Right atrium auricular region (tissue), 2 donors: Measurements from ENCODE around the gene ZNF584. TPM values are rescaled to one million over a fixed set of nuclear protein-coding genes. Genes with fewer than 3 reads are reported as not detected.
A peak's percentile ranks its signal among the peaks of the same experiment; 100 is the strongest.

Experiments used
- DNase-seq: peaks from one replicate; pipeline ENCODE4 v3.0.0-alpha.2; 2019; ENCODE audit warnings: low spot score
- H3K27ac ChIP-seq, 2 donors: fragments of 200-600 bp; sonication (generic); 1 replicate in 1 of 2; 2 replicates in 1 of 2; pipeline ENCODE4 v1.5.1; 2016 to 2019
- H3K27me3 ChIP-seq, 2 donors: fragments of 200-600 bp; sonication (generic); one replicate each; pipeline versions ENCODE4 v1.5.1 to v1.6.0; 2017 to 2019
- H3K36me3 ChIP-seq: fragments of 200-600 bp; sonication (generic); one replicate; pipeline ENCODE4 v1.5.1; 2016
- H3K4me1 ChIP-seq, 2 donors: fragments of 200-600 bp; sonication (generic); one replicate each; pipeline versions ENCODE4 v1.5.1 to v1.6.0; 2017 to 2019
- H3K4me3 ChIP-seq, 2 donors: fragments of 200-600 bp; sonication (generic); 1 replicate in 1 of 2; 2 replicates in 1 of 2; pipeline ENCODE4 v1.5.1; 2017 to 2019; ENCODE audit warnings: mild to moderate bottlenecking in 1 of 2, moderate library complexity in 1 of 2
- H3K9me3 ChIP-seq, 2 donors: fragments of 200-600 bp; sonication (generic); one replicate each; pipeline ENCODE4 v1.5.1; 2019
- total RNA-seq, 2 donors: library from RNA; depleted of rRNA; stranded (reverse); fragments of >200 nt; gene quantifications; one replicate each; pipeline ENCODE4 v1.1.0, GENCODE V29; 2016
- TF ChIP-seq, protein P1 (sequence below), 2 donors: fragments of 200-600 bp; sonication (generic); IDR thresholded peaks; one replicate each; pipeline ENCODE4 v1.5.1; 2019; ENCODE audit warnings: antibody characterized with exemption in 2 of 2

Gene ZNF584
- total RNA-seq, 2 donors from 2014 or later = 17.4 to 18.5 TPM

GRCh38 chr19:58407658-58408151, 744 bp upstream of the ZNF584 start:
- TF ChIP-seq, protein P1, sequence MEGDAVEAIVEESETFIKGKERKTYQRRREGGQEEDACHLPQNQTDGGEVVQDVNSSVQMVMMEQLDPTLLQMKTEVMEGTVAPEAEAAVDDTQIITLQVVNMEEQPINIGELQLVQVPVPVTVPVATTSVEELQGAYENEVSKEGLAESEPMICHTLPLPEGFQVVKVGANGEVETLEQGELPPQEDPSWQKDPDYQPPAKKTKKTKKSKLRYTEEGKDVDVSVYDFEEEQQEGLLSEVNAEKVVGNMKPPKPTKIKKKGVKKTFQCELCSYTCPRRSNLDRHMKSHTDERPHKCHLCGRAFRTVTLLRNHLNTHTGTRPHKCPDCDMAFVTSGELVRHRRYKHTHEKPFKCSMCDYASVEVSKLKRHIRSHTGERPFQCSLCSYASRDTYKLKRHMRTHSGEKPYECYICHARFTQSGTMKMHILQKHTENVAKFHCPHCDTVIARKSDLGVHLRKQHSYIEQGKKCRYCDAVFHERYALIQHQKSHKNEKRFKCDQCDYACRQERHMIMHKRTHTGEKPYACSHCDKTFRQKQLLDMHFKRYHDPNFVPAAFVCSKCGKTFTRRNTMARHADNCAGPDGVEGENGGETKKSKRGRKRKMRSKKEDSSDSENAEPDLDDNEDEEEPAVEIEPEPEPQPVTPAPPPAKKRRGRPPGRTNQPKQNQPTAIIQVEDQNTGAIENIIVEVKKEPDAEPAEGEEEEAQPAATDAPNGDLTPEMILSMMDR (IDR thresholded peaks at IDR 0.05) = no peak
- Histone ChIP-seq H3K4me3 (peak overlapping the region; percentile 83 to 88), H3K9me3 (no peaks in the 10 kb centered on the region), H3K27me3 (no peaks in the 10 kb centered on the region), H3K4me1 (peaks cover 0 to 26% of the 10 kb centered on the region in 2 donors), H3K27ac (peak overlapping the region; percentile 89), H3K36me3 (no peaks in the 10 kb centered on the region)
- DNase-seq = no peak

DNA sequence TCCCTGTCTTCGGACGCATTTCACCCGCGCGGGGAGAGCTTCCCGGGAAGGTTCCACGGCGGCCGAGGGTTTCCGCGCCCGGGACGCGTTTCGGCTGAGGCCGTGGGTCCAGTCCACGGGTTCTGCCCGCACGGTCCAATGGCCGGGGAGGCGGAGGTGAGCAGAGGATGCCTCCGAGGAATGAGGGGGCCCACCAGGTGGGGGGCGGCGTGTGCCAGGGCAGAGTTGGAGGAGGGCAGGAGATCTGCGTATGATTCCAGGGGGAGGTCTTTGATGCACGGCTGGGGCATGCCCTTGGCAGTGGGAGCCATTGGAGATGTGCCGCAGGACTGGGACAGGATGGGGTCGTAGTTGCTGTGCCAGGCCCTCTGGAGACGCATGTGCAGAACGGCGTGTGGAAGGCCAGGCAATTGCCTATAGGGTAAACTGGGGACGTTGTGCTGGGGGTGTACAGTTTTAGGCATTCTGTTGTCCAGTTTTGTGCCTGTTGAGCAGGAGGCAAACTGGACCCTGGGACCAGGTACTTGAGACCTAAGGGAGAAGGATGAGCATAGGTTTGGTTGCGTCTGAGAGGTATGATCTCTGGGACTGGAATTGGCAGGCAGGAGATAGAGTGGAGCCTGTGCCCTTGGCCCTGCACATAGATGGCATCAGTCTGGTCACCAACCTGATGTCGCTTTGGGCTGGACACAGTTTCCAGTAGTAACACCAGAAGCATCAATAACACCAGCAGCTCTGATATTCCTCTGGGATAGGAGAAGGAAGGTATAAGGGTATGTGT, 751 bp downstream of the ZNF584 start:
- Histone ChIP-seq H3K9me3 (no peaks in the 10 kb centered on the region), H3K4me3 (peak overlapping the region; percentile 83 to 88), H3K36me3 (no peaks in the 10 kb centered on the region), H3K27me3 (no peaks in the 10 kb centered on the region), H3K27ac (peak overlapping the region; percentile 89), H3K4me1 (peaks cover 0 to 26% of the 10 kb centered on the region in 2 donors)
- TF ChIP-seq, protein P1 (IDR thresholded peaks at IDR 0.05) = no peak
- no peak for DNase-seq

DNA sequence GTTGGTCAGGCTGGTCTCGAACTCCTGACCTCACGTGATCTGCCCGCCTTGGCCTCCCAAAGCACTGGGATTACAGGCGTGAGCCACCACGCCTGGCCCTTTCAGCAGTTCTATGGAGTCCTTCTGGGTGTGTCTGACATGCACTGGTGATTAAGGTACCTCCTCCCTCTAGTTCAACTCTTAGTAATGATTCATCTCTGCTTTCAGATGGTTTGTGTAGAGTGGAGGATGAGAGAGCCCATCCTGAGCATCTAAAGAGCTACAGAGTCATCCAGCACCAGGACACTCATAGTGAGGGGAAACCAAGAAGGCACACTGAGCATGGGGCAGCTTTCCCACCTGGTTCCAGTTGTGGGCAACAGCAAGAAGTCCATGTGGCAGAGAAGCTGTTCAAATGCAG, 8.2 kb downstream of the ZNF584 start:
- Histone ChIP-seq H3K27me3 (no peaks in the 10 kb centered on the region), H3K27ac (no peak overlapping the region), H3K4me1 (no peaks in the 10 kb centered on the region), H3K36me3 (peaks cover 42% of the 10 kb centered on the region), H3K9me3 (no peaks in the 10 kb centered on the region), H3K4me3 (no peak overlapping the region)
- no peak for DNase-seq
- TF ChIP-seq, protein P1 (IDR thresholded peaks at IDR 0.05) = no peak

DNA sequence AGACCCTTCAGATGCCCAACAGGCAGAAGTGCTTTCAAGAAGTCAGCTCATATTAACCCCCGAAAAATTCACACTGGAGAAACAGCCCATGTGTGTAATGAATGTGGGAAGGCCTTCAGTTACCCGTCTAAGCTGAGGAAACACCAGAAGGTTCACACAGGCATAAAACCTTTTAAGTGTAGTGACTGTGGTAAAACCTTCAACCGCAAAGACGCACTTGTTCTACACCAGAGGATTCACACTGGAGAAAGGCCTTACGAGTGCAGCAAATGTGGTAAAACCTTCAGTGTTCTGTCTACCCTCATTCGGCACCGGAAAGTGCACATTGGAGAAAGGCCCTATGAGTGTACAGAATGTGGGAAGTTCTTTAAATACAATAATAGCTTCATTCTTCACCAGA, 8.6 kb downstream of the ZNF584 start:
- no peak overlapping the region for H3K27ac ChIP-seq
- H3K4me1 ChIP-seq = no peaks in the 10 kb centered on the region
- H3K4me3 ChIP-seq = no peak overlapping the region
- H3K27me3 ChIP-seq = no peaks in the 10 kb centered on the region
- no peaks in the 10 kb centered on the region for H3K9me3 ChIP-seq
- TF ChIP-seq, protein P1 (IDR thresholded peaks at IDR 0.05) = no peak
- no peak for DNase-seq
- peaks cover 42% of the 10 kb centered on the region for H3K36me3 ChIP-seq

GRCh38 chr19:58428617-58429016, 20.2 kb downstream of the ZNF584 start:
- peaks cover 29 to 53% of the 10 kb centered on the region in 2 donors for H3K9me3 ChIP-seq
- DNase-seq = no peak
- H3K36me3 ChIP-seq = peaks cover 20% of the 10 kb centered on the region
- TF ChIP-seq, protein P1 (IDR thresholded peaks at IDR 0.05) = no peak
- no peaks in the 10 kb centered on the region for H3K4me1 ChIP-seq
- H3K27me3 ChIP-seq = no peaks in the 10 kb centered on the region
- no peak overlapping the region for H3K4me3 ChIP-seq
- H3K27ac ChIP-seq = no peak overlapping the region
